ENCODE data around the gene CAPN13.
"Not testable (repeated sequence)": the region's sequence is repeated elsewhere in the genome, so short reads cannot be mapped to it uniquely, and the experiment has no call there.

DNA sequence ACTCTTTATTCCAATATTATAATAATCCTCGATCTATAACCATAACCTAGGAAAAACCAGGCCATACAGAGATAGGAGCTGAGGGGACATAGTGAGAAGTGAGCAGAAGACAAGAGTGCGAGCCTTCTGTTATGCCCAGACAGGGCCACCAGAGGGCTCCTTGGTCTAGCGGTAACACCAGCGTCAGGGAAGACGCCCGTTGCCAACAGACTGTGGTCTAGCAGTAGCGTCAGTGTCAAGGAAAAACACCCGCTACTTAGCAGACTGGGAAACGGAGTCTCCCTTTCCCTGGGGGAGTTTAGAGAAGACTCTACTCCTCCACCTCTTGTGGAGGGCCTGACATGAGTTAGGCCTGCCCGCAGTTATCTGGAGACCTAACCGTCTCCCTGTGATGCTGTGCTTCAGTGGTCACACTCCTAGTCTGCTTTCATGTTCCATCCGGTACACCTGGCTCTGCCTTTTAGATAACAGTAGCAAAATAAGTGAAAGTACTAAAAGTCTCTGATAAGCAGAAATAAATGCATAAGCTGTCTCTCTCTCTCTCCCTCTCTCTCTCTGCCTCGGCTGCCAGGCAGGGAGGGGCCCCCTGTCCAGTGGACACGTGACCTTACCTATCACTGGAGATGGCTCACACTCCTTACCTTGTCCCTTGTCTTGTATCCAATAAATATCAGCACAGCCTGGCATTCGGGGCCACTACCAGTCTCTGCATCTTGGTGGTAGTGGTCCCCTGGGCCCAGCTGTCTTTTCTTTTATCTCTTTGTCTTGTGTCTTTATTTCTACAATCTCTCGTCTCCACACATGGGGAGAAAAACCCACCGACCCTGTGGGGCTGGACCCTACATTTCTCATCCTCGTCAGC is 109.8 kb downstream of the CAPN13 start:
- TF ChIP-seq, protein P1, sequence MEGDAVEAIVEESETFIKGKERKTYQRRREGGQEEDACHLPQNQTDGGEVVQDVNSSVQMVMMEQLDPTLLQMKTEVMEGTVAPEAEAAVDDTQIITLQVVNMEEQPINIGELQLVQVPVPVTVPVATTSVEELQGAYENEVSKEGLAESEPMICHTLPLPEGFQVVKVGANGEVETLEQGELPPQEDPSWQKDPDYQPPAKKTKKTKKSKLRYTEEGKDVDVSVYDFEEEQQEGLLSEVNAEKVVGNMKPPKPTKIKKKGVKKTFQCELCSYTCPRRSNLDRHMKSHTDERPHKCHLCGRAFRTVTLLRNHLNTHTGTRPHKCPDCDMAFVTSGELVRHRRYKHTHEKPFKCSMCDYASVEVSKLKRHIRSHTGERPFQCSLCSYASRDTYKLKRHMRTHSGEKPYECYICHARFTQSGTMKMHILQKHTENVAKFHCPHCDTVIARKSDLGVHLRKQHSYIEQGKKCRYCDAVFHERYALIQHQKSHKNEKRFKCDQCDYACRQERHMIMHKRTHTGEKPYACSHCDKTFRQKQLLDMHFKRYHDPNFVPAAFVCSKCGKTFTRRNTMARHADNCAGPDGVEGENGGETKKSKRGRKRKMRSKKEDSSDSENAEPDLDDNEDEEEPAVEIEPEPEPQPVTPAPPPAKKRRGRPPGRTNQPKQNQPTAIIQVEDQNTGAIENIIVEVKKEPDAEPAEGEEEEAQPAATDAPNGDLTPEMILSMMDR (IDR thresholded peaks at IDR 0.05): peak in 1 of 4 experiments; percentile 9
- TF ChIP-seq POLR2AphosphoS5 (IDR thresholded peaks at IDR 0.05): not testable (repeated sequence)
